Endodermal cell (in vitro differentiated cells): ENCODE data around the gene RAD9A. TPM values are rescaled to one million over a fixed set of nuclear protein-coding genes. Genes with fewer than 3 reads are reported as not detected.
"Not testable (repeated sequence)": the region's sequence is repeated elsewhere in the genome, so short reads cannot be mapped to it uniquely, and the experiment has no call there.

Source experiments
- DNase-seq: peaks from one replicate; pipeline ENCODE4 v3.0.0-alpha.2; 2017
- H3K27ac ChIP-seq: 2 replicates; pipeline ENCODE4 v1.5.1; 2013; ENCODE audit warnings: mild to moderate bottlenecking, low read depth, low read length, moderate library complexity
- H3K27me3 ChIP-seq: 2 replicates; pipeline ENCODE4 v1.6.1; 2013; ENCODE audit warnings: mild to moderate bottlenecking, low read length, moderate library complexity; ENCODE audit not compliant: insufficient read depth, control insufficient read depth, poor library complexity, severe bottlenecking
- H3K36me3 ChIP-seq: 2 replicates; pipeline ENCODE4 v1.7.0; 2013; ENCODE audit warnings: mild to moderate bottlenecking, low read length, moderate library complexity; ENCODE audit not compliant: control insufficient read depth, insufficient read depth
- H3K4me1 ChIP-seq: one replicate; pipeline ENCODE4 v1.7.0; 2013; ENCODE audit warnings: low read length; ENCODE audit not compliant: control insufficient read depth, insufficient read depth
- H3K4me3 ChIP-seq: 2 replicates; pipeline ENCODE4 v1.5.1; 2013; ENCODE audit warnings: mild to moderate bottlenecking, low read length, moderate library complexity
- H3K9ac ChIP-seq: 2 replicates; pipeline ENCODE4 v1.6.1; 2013; ENCODE audit warnings: mild to moderate bottlenecking, low read length, moderate library complexity; ENCODE audit not compliant: poor library complexity, severe bottlenecking; ENCODE audit errors: extremely low read depth
- H3K9me3 ChIP-seq: 2 replicates; pipeline ENCODE4 v1.6.1; 2013; ENCODE audit warnings: mild to moderate bottlenecking, low read length, moderate library complexity; ENCODE audit not compliant: control insufficient read depth
- H3K27ac Mint-ChIP-seq: 2 replicates; pipeline ENCODE4 v1.8.0; 2020; ENCODE audit warnings: mixed read lengths
- H3K27me3 Mint-ChIP-seq: 2 replicates; pipeline ENCODE4 v1.8.0; 2021; ENCODE audit warnings: mild to moderate bottlenecking, mixed read lengths; ENCODE audit not compliant: insufficient read depth
- H3K36me3 Mint-ChIP-seq: 2 replicates; pipeline ENCODE4 v1.8.0; 2020; ENCODE audit warnings: low read depth, mixed read lengths
- H3K4me1 Mint-ChIP-seq: 2 replicates; pipeline ENCODE4 v1.8.0; 2020; ENCODE audit warnings: mixed read lengths
- H3K4me3 Mint-ChIP-seq: 2 replicates; pipeline ENCODE4 v1.8.0; 2020; ENCODE audit warnings: mild to moderate bottlenecking, moderate library complexity, mixed read lengths
- H3K9me3 Mint-ChIP-seq: 2 replicates; pipeline ENCODE4 v1.8.0; 2020; ENCODE audit warnings: mild to moderate bottlenecking, mixed read lengths
- WGBS, 2 experiments: methylation state at CpG; one replicate each; pipeline versions ENCODE4 v1.1.5 to v1.1.7; 2013; ENCODE audit warnings: missing lambda C conversion rate in 2 of 2, mixed read lengths in 1 of 2; ENCODE audit not compliant: insufficient coverage in 1 of 2, insufficient read length in 1 of 2; 5-methylcytosine and 5-hydroxymethylcytosine counted together
- total RNA-seq, 2 donors: library from RNA; stranded (reverse); fragmentation: NEBNext Ultra II Directional in 1 of 2; extraction: Animal tissue kit (Norgen Biotek cat#: 25700) in 1 of 2; gene quantifications; 2 replicates in 1 of 2; 3 replicates in 1 of 2; pipeline ENCODE4 v1.2.1, GENCODE V29; 2021
- TF ChIP-seq, protein P1 (sequence below): fragments of 200-600 bp; sonication (generic); conservative IDR thresholded peaks from 2 replicates; pipeline ENCODE4 v1.5.0; 2021; ENCODE audit warnings: antibody characterized with exemption, mild to moderate bottlenecking

Gene RAD9A
- total RNA-seq, 2 donors from 2014 or later: 28.3 to 41.4 TPM

DNA sequence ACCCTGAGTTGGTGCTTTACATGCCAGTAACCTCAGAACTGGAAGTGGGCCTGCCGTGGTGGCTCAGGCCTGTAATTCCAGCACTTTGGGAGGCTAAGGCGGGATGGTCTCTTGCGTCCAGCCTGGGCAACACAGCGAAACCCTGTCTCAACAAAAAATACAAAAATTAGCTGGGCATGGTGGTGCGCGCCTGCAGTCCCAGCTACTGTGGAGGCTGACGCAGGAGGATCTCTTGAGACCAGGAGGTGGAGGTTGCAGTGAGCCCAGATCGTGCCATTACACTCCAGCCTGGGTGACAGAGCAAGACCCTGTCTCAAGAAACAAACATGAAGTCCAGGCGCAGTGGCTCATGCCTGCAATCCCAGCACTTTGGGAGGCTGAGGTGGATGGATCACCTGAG lies 11.3 kb downstream of the RAD9A start:
- not testable (repeated sequence) for H3K4me1 ChIP-seq, H3K9me3 Mint-ChIP-seq, H3K27ac Mint-ChIP-seq, H3K27me3 ChIP-seq, H3K27ac ChIP-seq, H3K9ac ChIP-seq, H3K4me3 ChIP-seq, H3K4me1 Mint-ChIP-seq, H3K9me3 ChIP-seq, H3K4me3 Mint-ChIP-seq, H3K27me3 Mint-ChIP-seq, DNase-seq
- peaks cover 20% of the 10 kb centered on the region for H3K36me3 ChIP-seq
- peaks cover 19% of the 10 kb centered on the region for H3K36me3 Mint-ChIP-seq
- WGBS, 2 experiments: 93 to 96% methylated on average over 9 of the region's 9 CpGs

DNA sequence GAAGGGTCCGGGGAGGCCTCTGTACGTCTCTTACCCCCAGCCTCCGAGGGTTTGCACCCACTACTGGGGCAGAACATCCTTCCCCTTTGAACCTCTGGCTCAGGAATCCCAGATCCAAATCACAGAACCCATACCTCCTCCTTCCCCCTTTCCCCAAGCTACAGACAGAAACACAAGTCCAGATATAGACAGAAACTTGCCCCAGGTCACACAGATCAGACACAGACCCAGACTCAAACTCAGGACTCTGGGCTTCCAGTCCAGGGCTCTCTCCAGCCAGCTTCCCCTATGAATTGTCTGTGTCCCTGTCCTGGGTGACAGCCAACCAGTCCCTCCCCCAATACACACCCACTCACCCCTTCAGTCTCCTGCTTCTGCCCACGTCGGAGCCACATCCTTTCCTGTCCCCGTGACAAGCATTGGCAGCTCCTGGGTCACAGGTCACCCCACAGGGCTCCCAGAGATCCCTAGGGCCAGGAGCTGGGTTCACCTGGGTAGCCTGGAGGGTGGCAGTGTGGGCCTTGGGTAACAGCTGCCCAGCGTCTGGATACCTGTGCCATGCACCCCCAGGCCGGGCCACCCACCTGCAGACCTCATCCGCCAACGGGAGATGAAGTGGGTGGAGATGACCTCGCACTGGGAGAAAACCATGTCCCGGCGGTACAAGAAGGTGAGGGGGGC lies 12.9 kb downstream of the RAD9A start:
- Mint-ChIP-seq H3K4me1 (peaks cover 8% of the 10 kb centered on the region), H3K9me3 (no peaks in the 10 kb centered on the region), H3K27ac (no peak overlapping the region), H3K4me3 (no peak overlapping the region), H3K27me3 (peaks cover 5% of the 10 kb centered on the region), H3K36me3 (peaks cover 8% of the 10 kb centered on the region)
- H3K9ac ChIP-seq: no peak overlapping the region
- H3K27ac ChIP-seq: no peak overlapping the region
- TF ChIP-seq, protein P1, sequence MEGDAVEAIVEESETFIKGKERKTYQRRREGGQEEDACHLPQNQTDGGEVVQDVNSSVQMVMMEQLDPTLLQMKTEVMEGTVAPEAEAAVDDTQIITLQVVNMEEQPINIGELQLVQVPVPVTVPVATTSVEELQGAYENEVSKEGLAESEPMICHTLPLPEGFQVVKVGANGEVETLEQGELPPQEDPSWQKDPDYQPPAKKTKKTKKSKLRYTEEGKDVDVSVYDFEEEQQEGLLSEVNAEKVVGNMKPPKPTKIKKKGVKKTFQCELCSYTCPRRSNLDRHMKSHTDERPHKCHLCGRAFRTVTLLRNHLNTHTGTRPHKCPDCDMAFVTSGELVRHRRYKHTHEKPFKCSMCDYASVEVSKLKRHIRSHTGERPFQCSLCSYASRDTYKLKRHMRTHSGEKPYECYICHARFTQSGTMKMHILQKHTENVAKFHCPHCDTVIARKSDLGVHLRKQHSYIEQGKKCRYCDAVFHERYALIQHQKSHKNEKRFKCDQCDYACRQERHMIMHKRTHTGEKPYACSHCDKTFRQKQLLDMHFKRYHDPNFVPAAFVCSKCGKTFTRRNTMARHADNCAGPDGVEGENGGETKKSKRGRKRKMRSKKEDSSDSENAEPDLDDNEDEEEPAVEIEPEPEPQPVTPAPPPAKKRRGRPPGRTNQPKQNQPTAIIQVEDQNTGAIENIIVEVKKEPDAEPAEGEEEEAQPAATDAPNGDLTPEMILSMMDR: no peak
- H3K9me3 ChIP-seq: no peaks in the 10 kb centered on the region
- no peaks in the 10 kb centered on the region for H3K27me3 ChIP-seq
- no peak for DNase-seq
- H3K4me3 ChIP-seq: no peak overlapping the region
- H3K4me1 ChIP-seq: peaks cover 10% of the 10 kb centered on the region
- peaks cover 8% of the 10 kb centered on the region for H3K36me3 ChIP-seq
- 95 to 100% methylated on average over 4 to 13 of the region's 13 CpGs for WGBS, 2 experiments

GRCh38 chr11:67405196-67405567 lies 13.4 kb downstream of the RAD9A start:
- Histone ChIP-seq H3K27me3 (no peaks in the 10 kb centered on the region), H3K36me3 (peaks cover 5% of the 10 kb centered on the region), H3K27ac (no peak overlapping the region), H3K4me1 (peaks cover 8% of the 10 kb centered on the region), H3K9me3 (no peaks in the 10 kb centered on the region), H3K4me3 (no peak overlapping the region), H3K9ac (no peak overlapping the region)
- peaks cover 5% of the 10 kb centered on the region for H3K27me3 Mint-ChIP-seq
- peaks cover 6% of the 10 kb centered on the region for H3K36me3 Mint-ChIP-seq
- H3K9me3 Mint-ChIP-seq: no peaks in the 10 kb centered on the region
- H3K4me3 Mint-ChIP-seq: no peak overlapping the region
- 95% methylated on average over 6 of the region's 6 CpGs; no CpG with 5 or more reads in 1 of the 2 experiments for WGBS, 2 experiments
- no peak for DNase-seq
- TF ChIP-seq, protein P1: no peak
- peaks cover 6% of the 10 kb centered on the region for H3K4me1 Mint-ChIP-seq
- no peak overlapping the region for H3K27ac Mint-ChIP-seq
